Right atrium auricular region (tissue), 2 donors: ENCODE results near the gene ZP1. TPM values are rescaled to one million over a fixed set of nuclear protein-coding genes. Genes with fewer than 3 reads are reported as not detected.
"Not testable (repeated sequence)": the region's sequence is repeated elsewhere in the genome, so short reads cannot be mapped to it uniquely, and the experiment has no call there.

Experiments used
- DNase-seq: peaks from one replicate; pipeline ENCODE4 v3.0.0-alpha.2; 2019; ENCODE audit warnings: low spot score
- H3K27ac ChIP-seq, 2 donors: fragments of 200-600 bp; sonication (generic); 1 replicate in 1 of 2; 2 replicates in 1 of 2; pipeline ENCODE4 v1.5.1; 2016 to 2019
- H3K27me3 ChIP-seq, 2 donors: fragments of 200-600 bp; sonication (generic); one replicate each; pipeline versions ENCODE4 v1.5.1 to v1.6.0; 2017 to 2019
- H3K36me3 ChIP-seq: fragments of 200-600 bp; sonication (generic); one replicate; pipeline ENCODE4 v1.5.1; 2016
- H3K4me1 ChIP-seq, 2 donors: fragments of 200-600 bp; sonication (generic); one replicate each; pipeline versions ENCODE4 v1.5.1 to v1.6.0; 2017 to 2019
- H3K4me3 ChIP-seq, 2 donors: fragments of 200-600 bp; sonication (generic); 1 replicate in 1 of 2; 2 replicates in 1 of 2; pipeline ENCODE4 v1.5.1; 2017 to 2019; ENCODE audit warnings: mild to moderate bottlenecking in 1 of 2, moderate library complexity in 1 of 2
- H3K9me3 ChIP-seq, 2 donors: fragments of 200-600 bp; sonication (generic); one replicate each; pipeline ENCODE4 v1.5.1; 2019
- total RNA-seq, 2 donors: library from RNA; depleted of rRNA; stranded (reverse); fragments of >200 nt; gene quantifications; one replicate each; pipeline ENCODE4 v1.1.0, GENCODE V29; 2016
- TF ChIP-seq, protein P1 (sequence below), 2 donors: fragments of 200-600 bp; sonication (generic); IDR thresholded peaks; one replicate each; pipeline ENCODE4 v1.5.1; 2019; ENCODE audit warnings: antibody characterized with exemption in 2 of 2

ZP1 gene, protein sequence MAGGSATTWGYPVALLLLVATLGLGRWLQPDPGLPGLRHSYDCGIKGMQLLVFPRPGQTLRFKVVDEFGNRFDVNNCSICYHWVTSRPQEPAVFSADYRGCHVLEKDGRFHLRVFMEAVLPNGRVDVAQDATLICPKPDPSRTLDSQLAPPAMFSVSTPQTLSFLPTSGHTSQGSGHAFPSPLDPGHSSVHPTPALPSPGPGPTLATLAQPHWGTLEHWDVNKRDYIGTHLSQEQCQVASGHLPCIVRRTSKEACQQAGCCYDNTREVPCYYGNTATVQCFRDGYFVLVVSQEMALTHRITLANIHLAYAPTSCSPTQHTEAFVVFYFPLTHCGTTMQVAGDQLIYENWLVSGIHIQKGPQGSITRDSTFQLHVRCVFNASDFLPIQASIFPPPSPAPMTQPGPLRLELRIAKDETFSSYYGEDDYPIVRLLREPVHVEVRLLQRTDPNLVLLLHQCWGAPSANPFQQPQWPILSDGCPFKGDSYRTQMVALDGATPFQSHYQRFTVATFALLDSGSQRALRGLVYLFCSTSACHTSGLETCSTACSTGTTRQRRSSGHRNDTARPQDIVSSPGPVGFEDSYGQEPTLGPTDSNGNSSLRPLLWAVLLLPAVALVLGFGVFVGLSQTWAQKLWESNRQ
- not detected for total RNA-seq

DNA sequence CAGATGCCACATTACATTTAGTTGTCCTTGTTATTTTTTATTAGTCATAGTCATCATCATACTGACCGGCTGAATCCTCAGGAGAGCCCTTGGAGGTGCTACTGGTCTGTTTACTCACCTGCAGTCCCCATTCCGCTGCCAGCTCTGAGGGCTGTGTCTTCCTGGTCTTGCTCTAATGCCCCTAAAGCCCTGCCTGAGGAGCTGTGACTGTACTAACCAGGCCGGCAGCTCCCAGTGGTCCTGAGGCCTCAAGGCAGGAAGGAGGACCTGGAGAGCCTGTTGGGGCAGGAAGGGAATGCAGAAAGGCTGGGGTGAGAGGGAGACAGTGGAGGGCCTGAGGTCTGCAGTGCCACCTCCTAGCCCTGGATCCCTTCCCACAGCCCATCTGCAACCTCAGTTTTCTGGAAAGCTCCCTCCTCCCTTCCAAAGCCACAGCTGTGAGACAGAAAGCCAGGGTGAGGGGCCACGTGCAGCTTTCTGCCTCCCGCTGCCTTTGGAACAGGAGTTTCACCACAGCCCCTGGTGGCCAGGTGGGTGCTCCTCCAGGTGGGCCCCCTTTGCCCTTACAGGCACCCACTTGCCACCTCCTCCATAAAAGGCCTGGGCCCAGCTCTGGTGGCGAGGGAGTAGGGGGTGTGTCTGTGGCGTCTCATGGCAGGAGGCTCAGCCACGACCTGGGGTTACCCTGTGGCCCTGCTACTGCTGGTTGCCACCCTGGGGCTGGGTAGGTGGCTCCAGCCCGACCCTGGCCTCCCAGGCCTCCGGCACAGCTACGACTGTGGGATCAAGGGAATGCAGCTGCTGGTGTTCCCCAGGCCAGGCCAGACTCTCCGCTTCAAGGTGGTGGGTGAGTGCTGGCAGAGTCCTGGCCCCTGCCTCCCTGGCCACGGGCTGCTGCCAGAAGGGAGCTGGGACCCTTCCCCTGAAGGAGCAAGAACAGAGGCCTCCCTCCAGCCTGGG, at the start of gene ZP1:
TSS of gene ZP1 (plus strand) at position 632 of the 960 bp plus-strand sequence. CDS start at position 652, 20 bp downstream.
- H3K27me3 ChIP-seq, result no peaks in the 10 kb centered on the region
- H3K27ac ChIP-seq, result no peak within 1 kb of the TSS
- TF ChIP-seq, protein P1, sequence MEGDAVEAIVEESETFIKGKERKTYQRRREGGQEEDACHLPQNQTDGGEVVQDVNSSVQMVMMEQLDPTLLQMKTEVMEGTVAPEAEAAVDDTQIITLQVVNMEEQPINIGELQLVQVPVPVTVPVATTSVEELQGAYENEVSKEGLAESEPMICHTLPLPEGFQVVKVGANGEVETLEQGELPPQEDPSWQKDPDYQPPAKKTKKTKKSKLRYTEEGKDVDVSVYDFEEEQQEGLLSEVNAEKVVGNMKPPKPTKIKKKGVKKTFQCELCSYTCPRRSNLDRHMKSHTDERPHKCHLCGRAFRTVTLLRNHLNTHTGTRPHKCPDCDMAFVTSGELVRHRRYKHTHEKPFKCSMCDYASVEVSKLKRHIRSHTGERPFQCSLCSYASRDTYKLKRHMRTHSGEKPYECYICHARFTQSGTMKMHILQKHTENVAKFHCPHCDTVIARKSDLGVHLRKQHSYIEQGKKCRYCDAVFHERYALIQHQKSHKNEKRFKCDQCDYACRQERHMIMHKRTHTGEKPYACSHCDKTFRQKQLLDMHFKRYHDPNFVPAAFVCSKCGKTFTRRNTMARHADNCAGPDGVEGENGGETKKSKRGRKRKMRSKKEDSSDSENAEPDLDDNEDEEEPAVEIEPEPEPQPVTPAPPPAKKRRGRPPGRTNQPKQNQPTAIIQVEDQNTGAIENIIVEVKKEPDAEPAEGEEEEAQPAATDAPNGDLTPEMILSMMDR (IDR thresholded peaks at IDR 0.05), result no peak
- no peak for DNase-seq
- H3K36me3 ChIP-seq, result no peaks in the 10 kb centered on the region
- H3K4me3 ChIP-seq, result no peak within 1 kb of the TSS
- H3K4me1 ChIP-seq, result peaks cover 0 to 19% of the 10 kb centered on the region in 2 donors
- no peaks in the 10 kb centered on the region for H3K9me3 ChIP-seq

DNA sequence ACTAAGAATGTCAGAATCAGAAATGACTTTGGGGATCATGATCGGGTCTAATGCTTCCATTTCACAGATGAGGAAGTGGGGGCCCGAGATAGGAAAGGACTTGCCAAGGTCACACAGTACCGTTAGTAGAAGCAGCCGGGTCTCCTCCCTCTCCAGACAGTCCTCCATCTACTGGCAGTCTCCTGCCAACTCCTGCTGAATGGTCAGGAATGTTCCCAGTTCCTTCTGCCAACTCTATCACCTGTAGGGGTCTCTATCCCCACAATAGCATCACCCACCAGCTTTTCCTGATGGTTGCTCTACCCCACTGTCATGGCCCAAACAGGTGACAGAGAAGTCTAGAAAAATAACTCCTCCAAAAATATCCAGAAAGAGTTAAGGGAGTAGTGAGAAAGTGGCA, 49.3 kb upstream of the ZP1 start:
- no peak for DNase-seq
- Histone ChIP-seq H3K27ac (no peak overlapping the region), H3K4me3 (no peak overlapping the region), H3K36me3 (no peaks in the 10 kb centered on the region), H3K9me3 (peaks cover 0 to 13% of the 10 kb centered on the region in 2 donors), H3K27me3 (no peaks in the 10 kb centered on the region), H3K4me1 (no peaks in the 10 kb centered on the region)
- TF ChIP-seq, protein P1 (IDR thresholded peaks at IDR 0.05), result no peak

DNA sequence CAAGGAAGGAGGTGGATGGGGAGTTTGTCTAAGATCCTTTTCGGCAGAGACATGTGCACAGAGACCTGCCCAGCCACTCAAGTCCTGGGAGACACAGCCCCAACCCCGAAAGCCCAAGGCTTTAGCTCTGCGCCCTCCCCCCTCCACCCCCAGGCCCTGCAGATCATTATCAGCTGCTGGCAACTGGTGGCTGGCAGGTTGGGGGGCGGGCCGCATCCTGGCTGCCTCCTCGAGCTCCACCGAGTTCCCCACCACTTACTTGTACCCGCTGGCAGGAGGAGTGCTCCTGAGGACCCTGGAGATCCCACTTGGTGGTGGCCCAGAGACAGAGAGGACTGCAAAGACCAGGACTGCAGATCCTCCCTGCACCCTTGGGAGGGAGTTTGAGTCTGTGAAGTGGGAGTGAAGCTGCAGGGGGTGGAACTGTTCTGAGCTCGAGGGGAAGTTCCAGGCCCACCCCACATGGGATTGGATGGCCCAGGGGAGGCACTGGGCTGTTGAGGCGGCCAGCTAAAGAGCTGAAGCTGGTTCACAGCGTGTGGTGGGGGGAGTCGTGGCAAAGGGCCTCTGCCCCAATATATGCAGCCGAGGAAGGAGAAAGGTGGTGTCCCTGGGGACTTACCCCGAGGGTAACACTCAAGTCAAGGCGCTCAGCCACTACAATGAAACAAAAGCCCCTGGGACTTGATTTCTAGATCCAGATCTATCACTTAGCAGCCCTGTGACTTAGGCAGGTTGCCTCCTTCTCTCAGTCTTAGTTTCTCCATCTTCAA, 45.3 kb upstream of the ZP1 start:
- H3K4me3 ChIP-seq, result no peak overlapping the region
- peaks cover 0 to 4% of the 10 kb centered on the region in 2 donors for H3K9me3 ChIP-seq
- H3K36me3 ChIP-seq, result no peaks in the 10 kb centered on the region
- no peak for DNase-seq
- no peaks in the 10 kb centered on the region for H3K4me1 ChIP-seq
- H3K27ac ChIP-seq, result no peak overlapping the region
- H3K27me3 ChIP-seq, result no peaks in the 10 kb centered on the region
- TF ChIP-seq, protein P1 (IDR thresholded peaks at IDR 0.05), result no peak

DNA sequence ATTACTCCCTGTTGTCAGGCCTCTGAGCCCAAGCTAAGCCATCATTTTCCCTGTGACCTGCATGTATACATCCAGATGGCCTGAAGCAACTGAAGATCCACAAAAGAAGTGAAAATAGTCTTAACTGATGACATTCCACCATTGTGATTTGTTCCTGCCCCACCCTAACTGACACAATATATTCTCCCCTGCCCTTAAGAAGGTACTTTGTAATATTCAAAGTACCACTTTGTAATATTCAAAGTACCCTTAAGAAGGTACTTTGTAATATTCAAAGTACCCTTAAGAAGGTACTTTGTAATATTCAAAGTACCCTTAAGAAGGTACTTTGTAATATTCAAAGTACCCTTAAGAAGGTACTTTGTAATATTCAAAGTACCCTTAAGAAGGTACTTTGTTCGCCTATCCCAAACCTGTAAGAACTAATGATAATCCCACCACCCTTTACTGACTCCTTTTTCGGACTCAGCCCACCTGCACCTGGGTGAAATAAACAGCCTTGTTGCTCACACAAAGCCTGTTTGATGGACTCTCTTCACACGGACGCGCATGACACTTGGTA, 43.5 kb upstream of the ZP1 start:
- H3K4me1 ChIP-seq, DNase-seq, H3K4me3 ChIP-seq, H3K36me3 ChIP-seq, H3K9me3 ChIP-seq, H3K27ac ChIP-seq, H3K27me3 ChIP-seq: not testable (repeated sequence)

DNA sequence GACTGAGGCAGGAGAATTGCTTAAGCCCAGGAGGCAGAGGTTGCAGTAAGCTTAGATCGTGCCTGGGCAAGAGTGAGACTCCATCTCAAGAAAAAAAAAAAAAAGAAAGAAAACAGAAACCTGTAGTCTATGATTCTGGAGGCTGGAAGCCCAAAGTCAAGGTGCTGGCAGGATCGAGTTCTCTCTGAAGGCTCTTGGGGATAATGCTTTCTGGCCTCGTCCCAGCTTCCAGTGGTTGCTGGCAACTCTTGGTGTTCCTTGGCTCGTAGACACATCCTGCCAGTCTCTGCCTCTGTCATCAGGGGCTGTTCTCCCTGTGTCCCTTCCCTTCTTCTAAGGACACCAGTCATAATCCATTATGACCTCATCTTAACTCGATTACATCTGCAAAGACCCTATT, 42.2 kb upstream of the ZP1 start:
- H3K27me3 ChIP-seq, result no peaks in the 10 kb centered on the region
- DNase-seq, result no peak

More for the DNA sequence above, 42.2 kb upstream of the ZP1 start:
- TF ChIP-seq, protein P1 (IDR thresholded peaks at IDR 0.05), result no peak
- no peaks in the 10 kb centered on the region for H3K36me3 ChIP-seq
- no peak overlapping the region for H3K27ac ChIP-seq
- H3K9me3 ChIP-seq, result no peaks in the 10 kb centered on the region
- H3K4me1 ChIP-seq, result no peaks in the 10 kb centered on the region
- H3K4me3 ChIP-seq, result no peak overlapping the region
